Liver (tissue), 9 donors: Measurements from ENCODE around the gene NUTM2G. TPM values are rescaled to one million over a fixed set of nuclear protein-coding genes. Genes with fewer than 3 reads are reported as not detected.

Experiments
- DNase-seq: peaks from one replicate; pipeline ENCODE4 v3.0.0-alpha.2; 2017; ENCODE audit warnings: low spot score
- H3K27ac ChIP-seq, 2 donors: one replicate each; pipeline ENCODE4 v1.7.0; 2013; ENCODE audit warnings: inconsistent platforms in 2 of 2, low read length in 2 of 2, control low read depth in 1 of 2, low read depth in 1 of 2, mild to moderate bottlenecking in 1 of 2
- H3K27me3 ChIP-seq, 4 donors: one replicate each; pipeline versions ENCODE4 v1.6.1 to v1.7.0; 2013; ENCODE audit warnings: low read length in 3 of 4, inconsistent platforms in 1 of 4, mild to moderate bottlenecking in 1 of 4, moderate library complexity in 1 of 4; ENCODE audit not compliant: control insufficient read depth in 4 of 4, insufficient read depth in 4 of 4
- H3K36me3 ChIP-seq, 4 donors: one replicate each; pipeline versions ENCODE4 v1.6.1 to v1.7.0; 2013; ENCODE audit warnings: low read length in 3 of 4, mild to moderate bottlenecking in 3 of 4, low read depth in 1 of 4, moderate library complexity in 1 of 4; ENCODE audit not compliant: control insufficient read depth in 4 of 4, insufficient read depth in 3 of 4
- H3K4me1 ChIP-seq, 4 donors: one replicate each; pipeline versions ENCODE4 v1.6.1 to v1.7.0; 2013; ENCODE audit warnings: low read length in 3 of 4, mild to moderate bottlenecking in 3 of 4, moderate library complexity in 1 of 4; ENCODE audit not compliant: control insufficient read depth in 4 of 4, insufficient read depth in 4 of 4
- H3K4me3 ChIP-seq, 3 donors: one replicate each; pipeline versions ENCODE4 v1.6.1 to v1.7.0; 2013; ENCODE audit warnings: low read length in 3 of 3, control low read depth in 1 of 3, low read depth in 1 of 3, mild to moderate bottlenecking in 1 of 3
- H3K9ac ChIP-seq, 2 donors: one replicate each; pipeline ENCODE4 v1.7.0; 2013; ENCODE audit warnings: low read length in 2 of 2, mild to moderate bottlenecking in 2 of 2, moderate library complexity in 2 of 2, control low read depth in 1 of 2, low read depth in 1 of 2
- H3K9me3 ChIP-seq, 4 donors: one replicate each; pipeline versions ENCODE4 v1.6.1 to v1.7.0; 2013; ENCODE audit warnings: low read length in 3 of 4; ENCODE audit not compliant: control insufficient read depth in 4 of 4
- ATF3 ChIP-seq: IDR thresholded peaks from 2 replicates; pipeline ENCODE4 v1.6.1; 2016; ENCODE audit warnings: antibody characterized with exemption
- CTCF ChIP-seq: fragments of 150-350 bp; IDR thresholded peaks from 2 replicates; pipeline ENCODE4 v1.5.1; 2017; ENCODE audit warnings: improper control_type of control experiment, low read depth, low read length; ENCODE audit not compliant: missing input control
- EGR1 ChIP-seq, 2 donors: IDR thresholded peaks; 2 replicates each; pipeline ENCODE4 v1.6.1; 2016 to 2018; ENCODE audit warnings: antibody characterized with exemption in 2 of 2, low read depth in 2 of 2
- FOXA1 ChIP-seq: IDR thresholded peaks from 2 replicates; pipeline ENCODE4 v1.6.1; 2016; ENCODE audit warnings: antibody characterized with exemption
- FOXA2 ChIP-seq: IDR thresholded peaks from 2 replicates; pipeline ENCODE4 v1.6.1; 2016; ENCODE audit warnings: antibody characterized with exemption
- GABPA ChIP-seq, 2 donors: IDR thresholded peaks in 1 of 2; conservative IDR thresholded peaks in 1 of 2; 2 replicates each; pipeline ENCODE4 v1.6.1; 2016; ENCODE audit warnings: antibody characterized with exemption in 2 of 2, mild to moderate bottlenecking in 1 of 2, moderate library complexity in 1 of 2
- HNF4A ChIP-seq, 2 donors: conservative IDR thresholded peaks; 2 replicates each; pipeline ENCODE4 v1.6.1; 2016; ENCODE audit warnings: antibody characterized with exemption in 2 of 2, mild to moderate bottlenecking in 2 of 2
- HNF4G ChIP-seq: IDR thresholded peaks from 2 replicates; pipeline ENCODE4 v1.6.1; 2016; ENCODE audit warnings: antibody characterized with exemption
- JUND ChIP-seq, 2 donors: IDR thresholded peaks; 2 replicates each; pipeline ENCODE4 v1.6.1; 2016; ENCODE audit warnings: antibody characterized with exemption in 2 of 2
- MAX ChIP-seq: IDR thresholded peaks from 2 replicates; pipeline ENCODE4 v1.6.1; 2016; ENCODE audit warnings: antibody characterized with exemption
- NR2F2 ChIP-seq: IDR thresholded peaks from 2 replicates; pipeline ENCODE4 v1.6.1; 2016; ENCODE audit warnings: antibody characterized with exemption
- RAD21 ChIP-seq, 2 donors: IDR thresholded peaks; 2 replicates each; pipeline ENCODE4 v1.6.1; 2016; ENCODE audit warnings: antibody characterized with exemption in 2 of 2, mild to moderate bottlenecking in 2 of 2
- REST ChIP-seq: IDR thresholded peaks from 2 replicates; pipeline ENCODE4 v1.6.1; 2016; ENCODE audit warnings: antibody characterized with exemption, mild to moderate bottlenecking
- RXRA ChIP-seq, 2 donors: IDR thresholded peaks; 2 replicates each; pipeline ENCODE4 v1.6.1; 2017 to 2018; ENCODE audit warnings: antibody characterized with exemption in 2 of 2, mild to moderate bottlenecking in 1 of 2
- SP1 ChIP-seq: IDR thresholded peaks from 2 replicates; pipeline ENCODE4 v1.6.1; 2018; ENCODE audit warnings: antibody characterized with exemption, mild to moderate bottlenecking
- TAF1 ChIP-seq: conservative IDR thresholded peaks from 2 replicates; pipeline ENCODE4 v1.6.1; 2016; ENCODE audit warnings: antibody characterized with exemption, mild to moderate bottlenecking
- YY1 ChIP-seq: IDR thresholded peaks from 2 replicates; pipeline ENCODE4 v1.6.1; 2016; ENCODE audit warnings: antibody characterized with exemption, mild to moderate bottlenecking
- ZBTB33 ChIP-seq: IDR thresholded peaks from 2 replicates; pipeline ENCODE4 v1.6.1; 2016; ENCODE audit warnings: antibody characterized with exemption
- WGBS: extraction: QIAGEN DNeasy Blood & Tissue Kit; methylation state at CpG from one replicate; pipeline ENCODE4 v1.1.7; 2013; 5-methylcytosine and 5-hydroxymethylcytosine counted together
- polyA plus RNA-seq, 2 donors: library from polyadenylated mRNA; stranded (reverse) in 1 of 2; unstranded in 1 of 2; fragments of 200-250 nt in 1 of 2; fragments of >200 nt in 1 of 2; fragmentation: Nextera tagmentation in 1 of 2; extraction: Ambion mirVana in 1 of 2; gene quantifications; one replicate each; pipeline versions ENCODE4 v1.2.1 to v1.2.3, GENCODE V29; 2013 to 2015
- total RNA-seq, 2 donors: library from RNA; depleted of rRNA; stranded (reverse); fragments of >200 nt; gene quantifications; one replicate each; pipeline ENCODE4 v1.2.3, GENCODE V29; 2014
- donor health status: healthy.
- donor health status: healthy.
- donor health status: healthy.
- donor health status: healthy.
- donor health status: healthy.

The NUTM2G gene
- total and polyA plus RNA-seq, 4 donors, result 0.07 TPM; not detected in 3

GRCh38 chr9:96885424-96885823 is 43.2 kb upstream of the NUTM2G start:
- DNase-seq, result no peak
- H3K4me1 ChIP-seq, result no peaks in the 10 kb centered on the region
- H3K27me3 ChIP-seq, result no peaks in the 10 kb centered on the region
- no peak overlapping the region for H3K9ac ChIP-seq
- TF ChIP-seq YY1, result no peak
- TF ChIP-seq RXRA (IDR thresholded peaks at IDR 0.05), result no peak
- TF ChIP-seq CTCF, result no peak
- no peak for TF ChIP-seq REST
- no peak for TF ChIP-seq ZBTB33
- TF ChIP-seq SP1, result no peak
- no peak for TF ChIP-seq JUND (IDR thresholded peaks at IDR 0.05)
- TF ChIP-seq HNF4G, result no peak
- no peak for TF ChIP-seq ATF3
- no peak for TF ChIP-seq EGR1 (IDR thresholded peaks at IDR 0.05; ENCODE audit: low read depth in 2 of 2)
- TF ChIP-seq RAD21 (IDR thresholded peaks at IDR 0.05), result no peak
- no peak for TF ChIP-seq NR2F2
- no peak for TF ChIP-seq MAX
- TF ChIP-seq HNF4A (conservative IDR thresholded peaks at IDR 0.05), result no peak
- TF ChIP-seq FOXA2, result no peak
- no peak for TF ChIP-seq GABPA (IDR thresholded peaks at IDR 0.05 in 1 of 2, conservative IDR thresholded peaks at IDR 0.05 in 1 of 2)
- no peak for TF ChIP-seq TAF1
- no peak for TF ChIP-seq FOXA1
- no peaks in the 10 kb centered on the region for H3K9me3 ChIP-seq
- H3K27ac ChIP-seq, result no peak overlapping the region
- no peaks in the 10 kb centered on the region for H3K36me3 ChIP-seq
- no peak overlapping the region for H3K4me3 ChIP-seq

- H3K4me3 ChIP-seq, result no peak overlapping the region
- WGBS, result 96% methylated on average over 4 of the region's 4 CpGs
- H3K27me3 ChIP-seq, result no peaks in the 10 kb centered on the region
- no peak for DNase-seq
- H3K9ac ChIP-seq, result no peak overlapping the region
- H3K27ac ChIP-seq, result no peak overlapping the region
- H3K9me3 ChIP-seq, result no peaks in the 10 kb centered on the region
- no peak for TF ChIP-seq EGR1 (IDR thresholded peaks at IDR 0.05; ENCODE audit: low read depth in 2 of 2)
- no peaks in the 10 kb centered on the region for H3K36me3 ChIP-seq
- no peaks in the 10 kb centered on the region for H3K4me1 ChIP-seq
Observed at GRCh38 chr9:96888591-96888990, 40.1 kb upstream of the NUTM2G start.
